WERI-Rb-1 (cell line): ENCODE results near the gene GGTA1.

ENCODE experiments used
- DNase-seq: peaks from one replicate; pipeline ENCODE4 v3.0.0-alpha.2; 2020
- H3K27ac ChIP-seq: fragments of 250-450 bp; sonication (Bioruptor Pico); 2 replicates; pipeline ENCODE4 v1.5.1; 2020; ENCODE audit warnings: mild to moderate bottlenecking, moderate library complexity
- H3K27me3 ChIP-seq: fragments of 250-450 bp; sonication (Bioruptor Pico); 2 replicates; pipeline ENCODE4 v1.5.1; 2021; ENCODE audit warnings: mild to moderate bottlenecking, low read depth, moderate library complexity; ENCODE audit not compliant: insufficient read depth, severe bottlenecking
- H3K36me3 ChIP-seq: fragments of 250-450 bp; sonication (Bioruptor Pico); 2 replicates; pipeline ENCODE4 v1.5.1; 2020; ENCODE audit warnings: mild to moderate bottlenecking, moderate library complexity
- H3K4me3 ChIP-seq: 2 replicates; pipeline ENCODE4 v1.5.1; 2011; ENCODE audit warnings: low read depth, mild to moderate bottlenecking, control low read depth, low read length
- H3K9me3 ChIP-seq: fragments of 250-450 bp; sonication (Bioruptor Pico); 2 replicates; pipeline ENCODE4 v1.5.1; 2021; ENCODE audit warnings: mild to moderate bottlenecking, moderate library complexity; ENCODE audit not compliant: severe bottlenecking
- TF ChIP-seq, protein P1 (sequence below): IDR thresholded peaks from 2 replicates; pipeline ENCODE4 v1.5.1; 2011; ENCODE audit warnings: low read depth, mild to moderate bottlenecking, control low read depth, inconsistent platforms, low read length

GGTA1 gene

DNA sequence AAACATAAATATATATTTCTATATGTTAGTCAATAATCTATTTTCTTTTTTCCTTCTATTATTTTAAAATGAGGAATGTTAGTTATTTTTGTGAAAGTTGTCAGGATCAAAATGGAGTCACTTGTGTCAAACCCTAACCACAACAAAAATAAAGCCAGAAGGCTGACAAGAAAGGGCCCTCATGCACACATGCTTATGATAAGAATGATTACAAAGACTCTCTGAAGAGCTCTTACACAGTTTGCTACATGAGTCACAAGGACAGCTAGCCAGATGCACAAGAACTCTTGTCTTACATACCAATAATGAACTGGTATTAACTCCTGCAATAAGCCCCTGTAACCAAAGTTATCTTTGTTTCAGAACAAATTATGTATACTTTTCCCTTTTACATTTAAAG, 64.7 kb downstream of the GGTA1 start:
- no peak overlapping the region for H3K27ac ChIP-seq
- H3K36me3 ChIP-seq = no peaks in the 10 kb centered on the region
- no peak overlapping the region for H3K4me3 ChIP-seq
- no peak for DNase-seq
- no peaks in the 10 kb centered on the region for H3K27me3 ChIP-seq
- TF ChIP-seq, protein P1, sequence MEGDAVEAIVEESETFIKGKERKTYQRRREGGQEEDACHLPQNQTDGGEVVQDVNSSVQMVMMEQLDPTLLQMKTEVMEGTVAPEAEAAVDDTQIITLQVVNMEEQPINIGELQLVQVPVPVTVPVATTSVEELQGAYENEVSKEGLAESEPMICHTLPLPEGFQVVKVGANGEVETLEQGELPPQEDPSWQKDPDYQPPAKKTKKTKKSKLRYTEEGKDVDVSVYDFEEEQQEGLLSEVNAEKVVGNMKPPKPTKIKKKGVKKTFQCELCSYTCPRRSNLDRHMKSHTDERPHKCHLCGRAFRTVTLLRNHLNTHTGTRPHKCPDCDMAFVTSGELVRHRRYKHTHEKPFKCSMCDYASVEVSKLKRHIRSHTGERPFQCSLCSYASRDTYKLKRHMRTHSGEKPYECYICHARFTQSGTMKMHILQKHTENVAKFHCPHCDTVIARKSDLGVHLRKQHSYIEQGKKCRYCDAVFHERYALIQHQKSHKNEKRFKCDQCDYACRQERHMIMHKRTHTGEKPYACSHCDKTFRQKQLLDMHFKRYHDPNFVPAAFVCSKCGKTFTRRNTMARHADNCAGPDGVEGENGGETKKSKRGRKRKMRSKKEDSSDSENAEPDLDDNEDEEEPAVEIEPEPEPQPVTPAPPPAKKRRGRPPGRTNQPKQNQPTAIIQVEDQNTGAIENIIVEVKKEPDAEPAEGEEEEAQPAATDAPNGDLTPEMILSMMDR = no peak
- no peaks in the 10 kb centered on the region for H3K9me3 ChIP-seq

DNA sequence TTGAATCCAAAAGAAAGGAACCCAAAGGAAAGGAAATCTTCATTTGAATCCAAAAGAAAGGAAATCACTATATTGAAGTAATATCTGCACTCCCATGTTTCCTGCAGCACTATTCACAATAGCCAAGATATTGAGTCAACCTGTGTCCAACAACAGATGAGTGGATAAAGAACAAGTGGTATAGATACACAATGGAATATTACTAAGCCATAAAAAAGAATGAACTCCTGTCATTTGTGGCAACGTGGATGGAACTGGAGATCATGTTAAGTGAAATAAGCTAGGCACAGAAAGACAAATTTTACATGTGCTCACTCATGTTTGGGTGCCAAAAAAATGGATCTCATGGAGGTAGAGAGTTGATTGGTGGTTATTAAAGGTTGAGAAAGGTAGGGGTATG, 71.7 kb downstream of the GGTA1 start:
- no peak for DNase-seq
- Histone ChIP-seq H3K4me3 (no peak overlapping the region), H3K9me3 (no peaks in the 10 kb centered on the region), H3K36me3 (no peaks in the 10 kb centered on the region), H3K27ac (no peak overlapping the region), H3K27me3 (no peaks in the 10 kb centered on the region)
- TF ChIP-seq, protein P1 = no peak

DNA sequence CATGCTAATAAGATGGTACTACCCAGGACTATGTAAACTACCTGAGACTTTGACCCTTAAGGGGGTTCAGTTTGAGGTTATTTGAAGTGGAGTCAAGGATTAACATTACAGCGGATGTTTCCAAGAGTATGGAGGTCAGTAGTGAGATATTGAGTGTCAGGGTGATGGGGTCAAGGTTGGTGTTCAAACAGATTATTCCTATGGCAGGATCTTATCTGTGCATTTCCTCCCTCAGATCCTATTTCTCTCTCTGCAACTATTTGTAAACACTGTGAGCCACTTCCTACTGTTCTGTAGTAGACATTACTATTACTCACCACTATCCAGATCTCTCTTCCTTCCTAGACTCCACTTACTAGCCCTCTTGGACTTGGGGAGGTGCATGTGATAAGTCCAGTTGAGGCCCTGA, 75.6 kb downstream of the GGTA1 start:
- no peaks in the 10 kb centered on the region for H3K27me3 ChIP-seq
- no peak overlapping the region for H3K27ac ChIP-seq
- TF ChIP-seq, protein P1 = no peak
- no peak for DNase-seq
- H3K36me3 ChIP-seq = no peaks in the 10 kb centered on the region
- no peaks in the 10 kb centered on the region for H3K9me3 ChIP-seq
- no peak overlapping the region for H3K4me3 ChIP-seq

DNA sequence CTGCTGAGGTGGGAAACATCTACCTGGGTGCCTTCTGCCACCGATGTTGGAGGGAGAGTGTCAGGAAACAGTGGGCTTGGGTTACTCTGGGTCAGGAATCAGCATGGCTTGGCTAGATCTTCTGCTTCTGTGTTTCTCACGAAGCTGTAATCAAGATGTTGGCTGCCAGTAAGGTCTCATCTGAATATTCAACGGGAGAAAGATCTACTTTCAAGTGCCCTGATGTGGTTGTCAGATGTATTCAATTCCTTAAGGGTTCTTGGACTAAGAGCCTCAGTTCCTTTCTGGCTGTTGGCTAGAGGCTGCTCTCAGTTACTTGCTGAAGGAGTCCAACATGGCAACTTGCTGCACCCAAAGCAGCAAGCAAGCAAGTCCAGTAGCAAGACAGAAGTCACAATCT, 87.7 kb downstream of the GGTA1 start:
- DNase-seq = no peak
- TF ChIP-seq, protein P1 = no peak
- H3K36me3 ChIP-seq = no peaks in the 10 kb centered on the region
- peaks cover 3% of the 10 kb centered on the region for H3K9me3 ChIP-seq
- no peak overlapping the region for H3K27ac ChIP-seq
- no peaks in the 10 kb centered on the region for H3K27me3 ChIP-seq
- no peak overlapping the region for H3K4me3 ChIP-seq

DNA sequence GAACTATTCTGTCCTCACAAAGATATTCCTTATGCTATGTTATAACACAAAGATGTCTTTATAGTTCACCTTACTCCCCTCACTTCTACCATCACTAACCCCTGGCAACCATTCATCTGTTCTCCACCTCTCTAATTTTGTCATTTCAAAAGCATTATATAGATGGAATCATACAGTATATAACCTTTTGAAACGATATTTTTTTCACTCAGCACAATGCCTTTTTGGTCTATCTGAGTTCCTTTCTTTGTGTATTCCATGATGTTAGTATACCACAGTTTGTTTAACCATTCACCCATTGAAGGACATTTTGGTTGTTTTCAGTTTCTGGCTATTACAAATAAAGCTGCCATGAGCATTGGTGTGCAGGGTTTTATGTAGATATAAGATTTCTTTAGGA, 93.7 kb downstream of the GGTA1 start:
- no peak overlapping the region for H3K27ac ChIP-seq
- no peaks in the 10 kb centered on the region for H3K27me3 ChIP-seq
- no peak overlapping the region for H3K4me3 ChIP-seq
- no peaks in the 10 kb centered on the region for H3K9me3 ChIP-seq
- TF ChIP-seq, protein P1 = no peak
- H3K36me3 ChIP-seq = no peaks in the 10 kb centered on the region
- DNase-seq = no peak
